ENCODE results near the gene ZNF311.
A peak's percentile ranks its signal among the peaks of the same experiment; 100 is the strongest.
"Not testable (repeated sequence)": the region's sequence is repeated elsewhere in the genome, so short reads cannot be mapped to it uniquely, and the experiment has no call there.

Gene ZNF311

DNA sequence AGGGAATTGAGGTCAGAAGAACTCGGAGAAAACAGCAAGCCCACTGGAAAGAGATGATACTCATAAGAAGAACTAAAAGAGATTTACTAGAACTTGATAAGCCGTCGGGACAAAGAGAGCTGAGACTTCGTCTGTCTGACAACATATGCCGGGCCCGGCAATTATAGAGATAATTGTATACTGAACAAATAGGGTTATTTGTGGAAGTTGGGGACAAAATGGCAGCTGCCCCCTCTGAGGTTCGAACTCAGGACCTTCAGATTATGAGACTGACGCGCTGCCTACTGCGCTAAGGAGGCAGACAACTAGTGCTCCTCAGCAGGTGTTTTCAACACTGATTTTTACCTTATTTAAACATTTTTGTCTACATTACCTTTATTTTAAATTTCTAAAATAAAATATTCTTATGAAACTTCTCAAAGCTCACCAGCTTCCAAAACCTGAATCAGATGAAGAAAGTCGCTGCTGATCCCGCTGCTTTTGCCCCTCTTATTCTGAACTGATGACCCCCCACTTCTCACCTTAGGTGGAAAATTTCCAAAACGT lies 52.0 kb downstream of the ZNF311 start:
- DNase-seq (ENCODE audit: low spot score), result peak; percentile 47

DNA sequence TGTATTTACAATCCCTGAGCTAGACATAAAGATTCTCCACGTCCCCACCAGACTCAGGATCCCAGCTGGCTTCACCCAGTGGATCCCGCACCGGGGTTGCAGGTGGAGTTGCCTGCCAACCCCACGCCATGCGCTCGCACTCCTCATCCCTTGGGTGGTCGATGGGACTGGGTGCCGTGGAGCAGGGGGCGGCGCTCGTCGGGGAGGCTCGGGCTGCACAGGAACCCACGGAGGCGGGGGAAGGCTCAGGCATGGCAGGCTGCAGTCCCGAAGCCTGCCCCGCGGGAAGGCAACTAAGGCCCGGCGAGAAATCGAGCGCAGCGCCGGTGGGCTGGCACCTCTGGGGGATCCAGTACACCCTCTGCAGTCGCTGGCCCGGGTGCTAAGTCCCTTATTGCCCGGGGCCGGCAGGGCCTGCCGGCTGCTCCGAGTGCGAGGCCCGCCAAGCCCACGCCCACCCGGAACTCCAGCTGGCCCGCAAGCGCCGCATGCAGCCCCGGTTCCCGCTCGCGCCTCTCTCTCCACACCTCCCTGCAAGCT lies 55.4 kb downstream of the ZNF311 start:
- not testable (repeated sequence) for DNase-seq (ENCODE audit: low spot score)

DNA sequence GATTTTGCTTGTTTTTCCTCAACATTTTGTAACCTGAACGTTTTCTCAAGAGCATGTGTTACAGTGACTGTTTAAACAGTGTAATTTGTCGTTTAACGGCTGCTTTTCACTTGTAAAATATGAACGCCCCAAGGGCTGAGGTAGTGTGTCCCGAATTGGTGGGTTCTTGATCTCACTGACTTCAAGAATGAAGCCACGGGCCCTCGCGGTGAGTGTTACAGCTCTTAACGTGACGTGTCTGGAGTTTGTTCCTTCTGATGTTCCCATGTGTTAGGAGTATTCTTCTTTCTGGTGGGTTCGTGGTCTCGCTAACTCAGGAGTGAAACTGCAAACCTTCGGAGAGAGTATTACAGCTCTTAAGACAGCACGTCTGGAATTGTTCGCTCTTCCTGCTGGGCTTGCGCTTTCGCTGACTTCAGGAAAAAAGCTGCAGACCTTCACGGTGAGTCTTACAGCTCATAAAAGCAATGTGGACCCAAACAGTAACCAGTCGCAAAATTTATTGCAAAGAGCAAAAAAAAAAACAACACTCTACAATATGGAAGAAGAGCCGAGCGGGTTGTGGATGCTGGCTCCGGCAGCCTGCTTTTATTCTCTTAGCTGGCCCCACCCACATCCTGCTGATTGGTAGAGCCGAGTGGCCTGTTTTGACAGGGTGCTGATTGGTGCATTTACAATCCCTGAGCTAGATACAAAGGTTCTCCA lies 56.2 kb downstream of the ZNF311 start:
- DNase-seq (ENCODE audit: low spot score), result no peak

DNA sequence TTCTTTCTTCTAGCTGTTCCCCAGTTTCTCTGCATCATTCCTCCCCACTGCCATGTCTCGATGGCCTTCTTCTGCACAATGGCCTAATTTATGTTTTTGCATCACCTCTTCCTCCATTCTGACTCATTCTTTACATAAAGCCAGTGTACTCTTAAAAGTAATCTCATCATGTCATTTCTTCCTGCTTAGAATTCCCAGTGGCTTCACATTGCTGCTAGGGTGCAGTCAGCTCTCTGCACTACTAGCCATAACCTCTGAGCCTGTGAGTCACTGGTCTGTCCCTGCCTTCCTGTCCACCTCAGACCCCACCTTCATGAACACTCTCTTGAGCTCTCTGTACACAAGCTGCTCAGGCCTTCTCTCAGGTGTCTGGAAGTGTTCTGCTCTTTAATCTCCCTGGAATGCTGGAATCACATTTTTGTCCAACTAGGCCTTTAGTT lies 57.3 kb downstream of the ZNF311 start:
- no peak for DNase-seq (ENCODE audit: low spot score)

DNA sequence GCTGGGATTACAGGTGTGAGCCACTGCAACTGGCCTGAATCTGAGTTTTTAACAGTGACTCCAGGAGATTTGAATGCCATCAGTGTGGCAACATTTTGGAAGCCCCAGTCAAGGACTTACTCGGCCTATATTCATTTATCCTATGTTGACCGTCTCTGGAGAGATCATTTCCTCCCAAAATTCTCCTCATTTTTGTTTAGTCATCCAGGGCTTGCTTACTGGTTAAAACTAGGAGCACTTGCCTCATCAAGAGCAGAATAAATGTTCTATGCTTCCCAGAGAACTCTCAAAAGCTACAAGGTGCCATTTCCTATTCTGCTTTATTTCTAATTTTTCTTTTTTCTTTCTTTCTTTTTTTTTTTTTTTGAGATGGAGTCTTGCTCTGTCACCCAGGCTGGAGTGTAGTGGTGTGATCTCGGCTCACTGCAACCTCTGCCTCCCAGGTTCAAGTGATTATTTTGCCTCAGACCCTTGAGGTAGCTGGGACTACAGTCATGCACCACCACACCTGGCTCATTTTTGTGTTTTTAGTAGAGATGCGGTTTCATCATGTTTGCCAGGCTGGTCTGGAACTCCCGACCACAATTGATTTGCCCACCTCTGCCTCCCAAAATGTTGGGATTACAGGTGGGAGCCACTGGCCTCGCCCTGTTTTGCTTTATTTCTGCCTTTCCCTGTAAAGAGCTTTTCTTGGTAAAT lies 57.9 kb downstream of the ZNF311 start:
- no peak for DNase-seq (ENCODE audit: low spot score)

DNA sequence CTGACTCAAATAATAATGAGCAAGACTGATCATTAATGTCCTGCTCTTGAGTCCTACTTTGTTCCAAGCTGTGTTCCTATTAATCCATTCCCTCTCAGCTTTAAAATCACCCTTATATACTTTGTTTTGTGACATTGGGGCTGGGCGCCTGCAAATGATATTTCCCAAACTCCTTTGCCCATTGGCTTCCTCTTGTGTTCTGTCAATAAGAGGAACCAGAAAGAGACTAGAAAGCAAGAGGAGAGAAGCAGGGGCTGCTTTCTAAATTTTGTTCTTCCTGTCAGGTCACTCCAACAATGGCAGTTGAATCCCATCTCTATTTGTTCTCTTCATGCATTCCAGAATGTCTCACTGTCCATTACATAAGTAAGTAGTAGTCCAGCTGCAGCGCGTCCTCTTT lies 59.8 kb downstream of the ZNF311 start:
- no peak for DNase-seq (ENCODE audit: low spot score)

All from HuH-7 (cell line).